Activated CD8-positive, alpha-beta T cell treated with anti-CD3 and anti-CD28 coated beads for 36 hours (primary cell): ENCODE measurements around the gene DCAF17. TPM values are rescaled to one million over a fixed set of nuclear protein-coding genes. Genes with fewer than 3 reads are reported as not detected.

Experiments used
- ATAC-seq: fragments of 200-7000 bp; cut with Tn5 transposase; one replicate; pipeline ENCODE4 v1.10.0; 2021; ENCODE audit warnings: mild to moderate bottlenecking, moderate library complexity
- CTCF ChIA-PET: fragments of 350-600 bp; sonication (Branson Sonifier 250); formaldehyde crosslinking; loops from one replicate; lab custom pipeline; 2021; ENCODE audit warnings: antibody characterized with exemption; lab: Charles Lee
- POLR2A ChIA-PET: fragments of 350-600 bp; sonication (Branson Sonifier 250); formaldehyde crosslinking; loops from one replicate; lab custom pipeline; 2021; ENCODE audit warnings: antibody characterized with exemption; lab: Charles Lee
- DNase-seq: peaks from one replicate; pipeline ENCODE4 v3.0.0-alpha.2; 2020
- H3K27ac Mint-ChIP-seq: one replicate; pipeline ENCODE4 v1.8.0; 2021; ENCODE audit warnings: mild to moderate bottlenecking, mixed read lengths
- H3K27me3 Mint-ChIP-seq: one replicate; pipeline ENCODE4 v1.8.0; 2021; ENCODE audit warnings: mixed read lengths
- H3K36me3 Mint-ChIP-seq: one replicate; pipeline ENCODE4 v1.8.0; 2021; ENCODE audit warnings: low read depth, mixed read lengths
- H3K4me1 Mint-ChIP-seq: one replicate; pipeline ENCODE4 v1.8.0; 2021; ENCODE audit warnings: low read depth, mixed read lengths
- H3K4me3 Mint-ChIP-seq: one replicate; pipeline ENCODE4 v1.8.0; 2021; ENCODE audit warnings: mild to moderate bottlenecking, moderate library complexity, mixed read lengths
- H3K9me3 Mint-ChIP-seq: one replicate; pipeline ENCODE4 v1.8.0; 2021; ENCODE audit warnings: mixed read lengths
- intact Hi-C: fragments of 100-400 bp; cut with micrococcal nuclease; formaldehyde crosslinking; loops from one replicate; pipeline ENCODE4 v1.10.0; 2022
- total RNA-seq, 2 experiments: library from RNA; stranded (reverse); gene quantifications; one replicate each; pipeline ENCODE4 v1.2.3, GENCODE V29; 2021
- TF ChIP-seq, protein P1 (sequence below): fragments of 200-600 bp; IDR thresholded peaks from one replicate; pipeline ENCODE4 v1.8.0; 2022; ENCODE audit warnings: antibody characterized with exemption, mild to moderate bottlenecking

DCAF17 gene
- total RNA-seq, 2 experiments from 2014 or later: 19.0 to 20.1 TPM

DNA sequence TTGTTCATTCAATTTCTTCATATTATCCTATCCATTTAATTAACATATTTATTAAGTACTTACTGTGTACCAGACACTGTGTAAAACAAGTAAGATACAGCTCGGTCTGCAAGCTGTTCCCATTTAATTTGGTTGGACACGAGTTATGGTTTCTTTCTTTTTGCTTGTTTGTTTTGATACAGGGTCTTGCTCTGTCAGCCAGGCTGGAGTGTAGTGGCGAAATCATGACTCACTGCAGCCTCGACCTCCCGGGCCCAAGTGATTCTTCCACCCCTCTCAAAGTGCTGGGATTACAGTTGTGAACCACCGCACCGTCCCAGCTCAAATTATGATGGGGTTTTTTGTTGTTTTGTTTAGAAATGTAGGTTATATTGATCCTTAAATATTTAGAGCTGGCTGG lies 97.3 kb downstream of the DCAF17 start:
- TF ChIP-seq, protein P1, sequence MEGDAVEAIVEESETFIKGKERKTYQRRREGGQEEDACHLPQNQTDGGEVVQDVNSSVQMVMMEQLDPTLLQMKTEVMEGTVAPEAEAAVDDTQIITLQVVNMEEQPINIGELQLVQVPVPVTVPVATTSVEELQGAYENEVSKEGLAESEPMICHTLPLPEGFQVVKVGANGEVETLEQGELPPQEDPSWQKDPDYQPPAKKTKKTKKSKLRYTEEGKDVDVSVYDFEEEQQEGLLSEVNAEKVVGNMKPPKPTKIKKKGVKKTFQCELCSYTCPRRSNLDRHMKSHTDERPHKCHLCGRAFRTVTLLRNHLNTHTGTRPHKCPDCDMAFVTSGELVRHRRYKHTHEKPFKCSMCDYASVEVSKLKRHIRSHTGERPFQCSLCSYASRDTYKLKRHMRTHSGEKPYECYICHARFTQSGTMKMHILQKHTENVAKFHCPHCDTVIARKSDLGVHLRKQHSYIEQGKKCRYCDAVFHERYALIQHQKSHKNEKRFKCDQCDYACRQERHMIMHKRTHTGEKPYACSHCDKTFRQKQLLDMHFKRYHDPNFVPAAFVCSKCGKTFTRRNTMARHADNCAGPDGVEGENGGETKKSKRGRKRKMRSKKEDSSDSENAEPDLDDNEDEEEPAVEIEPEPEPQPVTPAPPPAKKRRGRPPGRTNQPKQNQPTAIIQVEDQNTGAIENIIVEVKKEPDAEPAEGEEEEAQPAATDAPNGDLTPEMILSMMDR: no peak
- ATAC-seq: no peak
- Mint-ChIP-seq H3K4me1 (no peaks in the 10 kb centered on the region), H3K9me3 (peaks cover 4% of the 10 kb centered on the region), H3K27me3 (peaks cover 9% of the 10 kb centered on the region), H3K4me3 (no peak overlapping the region), H3K36me3 (no peaks in the 10 kb centered on the region), H3K27ac (no peak overlapping the region)
- intact Hi-C loops: no loop called here
- ChIA-PET CTCF (interaction anchor here (1.2 to 2.6 kb wide), 5 partner anchors 11 to 61 kb away, joined by 3 to 10 read pairs (median 3); no protein-coding TSS in a partner anchor), POLR2A (no interaction called here)
- DNase-seq: no peak

DNA sequence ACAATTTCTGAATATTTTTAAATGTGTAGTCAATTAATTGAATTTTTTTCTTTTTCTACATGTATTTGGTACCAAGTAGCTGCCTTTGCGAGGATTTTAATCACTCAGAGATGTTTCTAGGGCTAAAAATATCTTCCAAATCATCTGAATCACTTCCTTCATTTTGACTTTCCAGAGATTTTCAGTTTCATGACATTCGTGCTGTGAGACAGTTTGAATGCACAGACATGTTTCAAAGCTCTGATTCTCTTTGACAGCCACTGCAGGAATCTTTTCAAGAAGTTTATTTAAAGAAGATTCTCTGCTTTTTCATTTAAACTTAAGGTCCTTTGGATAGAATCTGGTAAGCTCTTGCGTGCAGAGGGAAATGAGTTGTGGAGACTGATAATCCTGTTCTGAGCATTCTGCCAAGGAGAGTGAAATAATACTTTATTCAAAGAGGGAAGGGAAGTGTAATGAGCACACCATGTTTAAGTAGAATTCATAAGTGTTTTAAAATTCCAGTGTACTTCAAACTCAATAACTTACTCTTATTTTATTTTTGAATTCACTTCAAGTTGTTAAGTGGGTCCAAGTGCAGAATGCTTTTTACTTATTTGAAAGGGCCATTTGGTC lies 97.9 kb downstream of the DCAF17 start:
- no peak overlapping the region for H3K4me3 Mint-ChIP-seq
- POLR2A ChIA-PET: no interaction called here
- DNase-seq (no peak), ATAC-seq (no peak)
- TF ChIP-seq, protein P1: no peak
- CTCF ChIA-PET: interaction anchor here (1.3 to 2.6 kb wide), 4 partner anchors 11 to 25 kb away, joined by 3 to 10 read pairs (median 4); no protein-coding TSS in a partner anchor
- H3K36me3 Mint-ChIP-seq: no peaks in the 10 kb centered on the region
- no peaks in the 10 kb centered on the region for H3K4me1 Mint-ChIP-seq
- peaks cover 4% of the 10 kb centered on the region for H3K9me3 Mint-ChIP-seq
- no peak overlapping the region for H3K27ac Mint-ChIP-seq
- peaks cover 9% of the 10 kb centered on the region for H3K27me3 Mint-ChIP-seq
- intact Hi-C loops: no loop called here

DNA sequence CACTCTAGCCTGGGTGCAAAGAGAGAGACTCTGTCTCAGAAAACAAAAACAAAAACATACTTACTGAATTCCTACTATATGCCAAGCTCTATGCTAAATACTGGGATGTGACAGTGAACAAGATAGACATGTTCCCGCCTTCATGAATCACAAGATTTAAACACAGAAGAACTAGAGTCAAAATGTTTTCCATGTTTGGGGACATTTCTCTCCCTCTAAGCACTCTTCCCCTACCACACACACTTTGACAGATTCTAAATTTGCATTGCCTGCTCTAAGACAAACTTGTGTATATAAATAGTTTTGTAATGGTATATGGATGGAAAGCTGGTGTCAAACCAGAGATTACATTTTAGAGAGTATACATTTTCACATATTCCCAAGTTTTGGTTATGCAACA lies 99.3 kb downstream of the DCAF17 start:
- ChIA-PET POLR2A (no interaction called here), CTCF (interaction anchor here (1.2 kb wide), 1 partner anchor 36 kb away, joined by 3 read pairs; no protein-coding TSS in a partner anchor)
- no peaks in the 10 kb centered on the region for H3K4me1 Mint-ChIP-seq
- ATAC-seq (no peak), DNase-seq (no peak)
- no peak overlapping the region for H3K27ac Mint-ChIP-seq
- H3K9me3 Mint-ChIP-seq: peaks cover 4% of the 10 kb centered on the region
- no peak overlapping the region for H3K4me3 Mint-ChIP-seq
- intact Hi-C loops: no loop called here
- H3K36me3 Mint-ChIP-seq: no peaks in the 10 kb centered on the region
- peaks cover 5% of the 10 kb centered on the region for H3K27me3 Mint-ChIP-seq
- TF ChIP-seq, protein P1: no peak

Other genes starting within 250 kb of the DCAF17 start
- gene METTL8, start 236 bp upstream of the DCAF17 start, total RNA-seq: 10 to 100 TPM; 43.4 to 44.8 TPM
- 1 to 10 TPM in 1 of 2 experiments, under 1 TPM in 1; 0.79 to 1.2 TPM for gene CYBRD1, start 88.2 kb downstream of the DCAF17 start, total RNA-seq